Effector CD4-positive, alpha-beta T cell (primary cell): ENCODE measurements around the gene BICDL2.

Source experiments
- DNase-seq: peaks from one replicate; pipeline ENCODE4 v3.0.0-alpha.2; 2020

Gene BICDL2

GRCh38 chr16:3008690-3009037 lies 28.1 kb downstream of the BICDL2 start:
- no peak for DNase-seq

GRCh38 chr16:3007957-3008689 lies 28.6 kb downstream of the BICDL2 start:
- DNase-seq, result no peak

- no peak for DNase-seq
These were observed 29.4 kb downstream of the BICDL2 start for GRCh38 chr16:3007059-3007956.

GRCh38 chr16:3004781-3005284 lies 31.9 kb downstream of the BICDL2 start:
- no peak for DNase-seq

GRCh38 chr16:3004319-3004718 lies 32.4 kb downstream of the BICDL2 start:
- no peak for DNase-seq

GRCh38 chr16:3003582-3004270 lies 33.0 kb downstream of the BICDL2 start:
- peak; percentile 94 for DNase-seq

- DNase-seq, result no peak
These were observed 35.4 kb downstream of the BICDL2 start for GRCh38 chr16:3001316-3001715.

GRCh38 chr16:3000540-3000939 lies 36.2 kb downstream of the BICDL2 start:
- no peak for DNase-seq

- DNase-seq, result no peak
These were observed 36.8 kb downstream of the BICDL2 start for GRCh38 chr16:2999929-3000328.

- DNase-seq, result no peak
These were observed 40.4 kb downstream of the BICDL2 start for GRCh38 chr16:2996298-2996697.

- no peak for DNase-seq
These were observed 44.2 kb downstream of the BICDL2 start for GRCh38 chr16:2992383-2993081.

GRCh38 chr16:2991566-2992261 lies 45.0 kb downstream of the BICDL2 start:
- no peak for DNase-seq

- no peak for DNase-seq
These were observed 45.9 kb downstream of the BICDL2 start for GRCh38 chr16:2990891-2991290.

- DNase-seq, result no peak
These were observed 48.1 kb downstream of the BICDL2 start for GRCh38 chr16:2988590-2989099.

GRCh38 chr16:2987833-2988232 lies 48.9 kb downstream of the BICDL2 start:
- no peak for DNase-seq

- no peak for DNase-seq
These were observed 49.5 kb downstream of the BICDL2 start for GRCh38 chr16:2987286-2987685.

GRCh38 chr16:2986623-2987188 lies 50.0 kb downstream of the BICDL2 start:
- DNase-seq, result no peak

- DNase-seq, result no peak
These were observed 50.8 kb downstream of the BICDL2 start for GRCh38 chr16:2985893-2986355.

GRCh38 chr16:2985462-2985861 lies 51.3 kb downstream of the BICDL2 start:
- DNase-seq, result no peak

GRCh38 chr16:2983706-2984136 lies 53.0 kb downstream of the BICDL2 start:
- peak; percentile 47 for DNase-seq

GRCh38 chr16:2982402-2982801 lies 54.3 kb downstream of the BICDL2 start:
- DNase-seq, result no peak
